Brain pericyte (primary cell): ENCODE results near the gene FZD7.

Experiments
- DNase-seq: peaks from one replicate; pipeline ENCODE4 v3.0.0-alpha.2; 2012; ENCODE audit warnings: low read depth, low spot score

Gene FZD7

DNA sequence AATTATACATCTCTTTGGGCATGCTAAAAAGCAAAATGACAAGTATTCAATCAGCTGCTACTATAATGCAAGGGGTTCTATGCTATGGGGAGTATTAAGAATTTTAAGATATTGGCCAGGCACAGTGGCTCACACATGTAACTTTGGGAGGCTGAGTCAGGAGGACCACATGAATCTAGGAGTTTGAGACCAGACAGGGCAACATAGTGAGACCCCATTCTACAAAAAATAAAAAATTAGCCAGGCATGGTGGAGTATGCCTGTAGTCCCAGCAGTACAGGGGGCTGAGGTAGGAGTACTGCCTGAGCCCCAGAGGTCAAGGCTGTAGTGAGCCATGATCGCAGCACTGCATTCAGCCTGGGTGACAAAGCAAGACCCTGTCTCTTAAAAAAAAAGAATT lies 33.9 kb downstream of the FZD7 start:
- no peak for DNase-seq

DNA sequence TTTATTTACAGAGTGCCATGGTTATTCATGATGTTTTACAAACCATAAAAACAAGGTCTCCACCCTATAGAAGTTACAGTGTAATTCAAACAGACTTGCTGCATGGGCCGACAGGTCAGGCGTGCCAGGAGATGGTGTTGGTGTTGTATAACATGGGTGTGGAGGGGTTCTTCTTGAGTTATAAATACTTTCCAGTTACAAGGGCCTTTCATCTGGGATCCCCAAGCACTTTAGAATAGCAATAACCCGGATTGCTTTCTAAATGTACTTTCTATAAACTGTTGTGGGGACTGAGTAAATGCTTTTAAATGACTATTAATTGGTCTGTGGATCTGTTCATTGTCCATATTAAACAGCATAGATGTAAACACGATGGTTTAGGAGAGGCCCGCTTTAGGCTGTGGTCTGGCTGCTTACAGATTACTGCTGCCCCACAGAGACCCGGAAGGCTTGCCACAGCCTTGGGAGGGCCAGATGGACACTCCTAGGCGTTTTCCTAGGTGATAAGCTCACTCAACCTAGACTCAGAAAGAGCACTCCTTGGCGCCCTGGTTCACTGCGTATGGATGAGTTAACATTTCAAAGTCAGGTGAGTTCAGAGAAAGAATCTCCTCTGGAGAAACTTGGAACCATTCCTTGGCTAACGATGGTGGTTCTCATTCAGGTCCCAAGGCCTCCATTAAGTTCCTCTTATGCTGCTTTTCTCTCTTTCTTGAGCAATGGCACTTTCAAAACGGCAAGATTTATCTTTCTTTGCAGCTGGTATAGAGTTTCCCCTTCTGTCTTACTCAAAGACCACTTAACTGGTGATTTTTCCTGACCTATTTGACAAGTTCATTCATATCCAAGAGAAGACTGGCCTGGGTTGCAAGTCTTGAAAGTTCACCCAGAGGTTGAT lies 35.8 kb downstream of the FZD7 start:
- DNase-seq: no peak

DNA sequence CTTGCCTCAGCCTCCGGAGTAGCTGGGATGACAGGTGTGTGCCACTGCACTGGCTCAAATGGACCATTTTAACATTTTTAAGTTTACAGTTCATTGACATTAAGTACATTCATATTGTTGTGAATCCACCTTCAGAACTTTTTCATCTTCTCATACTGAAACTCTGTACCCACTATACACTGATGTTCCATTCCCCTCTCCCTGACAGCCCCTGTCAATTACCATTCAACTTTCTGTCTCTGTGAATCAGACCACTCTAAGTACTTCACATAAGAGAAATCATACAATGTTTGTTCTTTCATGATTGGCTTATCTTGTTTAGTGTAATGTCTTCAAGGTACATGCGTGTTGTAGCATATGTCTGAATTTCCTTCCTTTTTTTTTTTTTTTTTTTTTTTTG lies 37.5 kb downstream of the FZD7 start:
- no peak for DNase-seq

DNA sequence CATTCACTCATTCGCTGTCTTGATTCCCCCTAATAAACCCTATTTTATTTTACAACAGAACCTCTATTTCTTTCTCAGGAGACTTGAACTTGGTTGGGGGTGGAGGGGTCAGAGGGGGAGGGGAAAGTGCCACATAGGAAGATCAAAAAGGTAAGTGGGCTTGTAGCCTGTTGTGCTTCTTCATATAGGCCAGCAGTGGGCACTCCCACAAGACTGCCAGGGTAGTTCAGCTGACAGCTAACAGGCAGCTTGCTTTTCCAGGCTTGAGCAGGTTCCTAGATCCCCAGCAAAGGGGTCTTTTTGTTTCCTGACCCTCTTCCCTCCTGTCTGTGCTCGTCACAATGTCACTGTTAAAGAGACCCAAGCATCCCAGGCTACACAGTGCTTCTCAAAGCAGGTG lies 38.6 kb downstream of the FZD7 start:
- DNase-seq: no peak

DNA sequence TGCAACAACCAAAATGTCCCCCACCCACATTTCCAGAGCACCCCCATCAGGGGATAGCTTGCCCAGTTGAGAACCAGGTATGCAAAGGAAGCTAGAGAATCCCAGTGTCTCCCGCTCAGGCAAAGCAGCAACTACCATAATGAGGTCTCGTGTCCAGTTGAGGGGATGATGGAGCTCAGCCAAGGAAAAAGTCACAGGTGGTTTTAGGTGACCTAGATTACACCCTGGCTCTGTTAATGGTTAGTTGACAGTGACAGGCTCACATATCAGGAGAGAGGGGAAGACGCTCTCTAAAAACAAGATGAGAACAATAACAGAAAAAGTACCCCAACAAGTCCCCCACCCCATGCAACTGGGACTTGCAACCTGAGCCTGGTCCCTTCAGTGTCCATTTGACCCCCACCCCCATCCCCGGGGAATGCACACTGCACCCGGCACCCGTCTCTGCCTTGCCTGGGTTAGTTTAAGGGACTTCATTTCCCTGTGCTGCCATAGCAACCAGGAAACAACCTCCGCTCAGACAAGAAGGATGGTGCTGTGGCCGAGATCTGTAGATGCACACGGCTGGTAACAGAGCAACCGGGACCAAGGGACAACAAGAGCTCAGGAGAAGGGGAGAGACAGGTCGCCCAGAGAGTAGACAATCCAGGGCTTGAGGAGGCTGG lies 39.2 kb downstream of the FZD7 start, which contains the start of gene KIAA2012:
Gene KIAA2012 (plus strand): TSS at position 519 of the 665 bp plus-strand sequence. CDS start 373 bp downstream, outside the sequence.
- DNase-seq: no peak

DNA sequence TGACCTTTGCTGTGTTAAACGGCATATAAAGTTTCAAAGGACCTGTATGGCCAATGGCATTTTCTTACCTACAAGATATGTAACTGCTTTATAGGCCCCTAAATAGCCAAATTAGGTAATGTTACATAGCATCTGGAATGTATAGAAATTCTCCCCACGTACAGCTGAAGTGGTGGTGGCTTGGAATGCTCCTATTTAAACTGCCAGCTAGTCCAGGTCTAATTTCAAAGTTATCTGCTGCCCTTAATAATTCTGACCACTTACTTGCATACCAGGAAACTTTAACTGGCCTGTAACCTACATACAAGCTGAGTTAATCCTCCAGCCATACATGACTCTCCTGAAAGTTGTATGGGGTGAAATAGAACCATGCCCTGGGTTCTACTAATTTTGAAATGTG lies 40.7 kb downstream of the FZD7 start:
- DNase-seq: no peak

DNA sequence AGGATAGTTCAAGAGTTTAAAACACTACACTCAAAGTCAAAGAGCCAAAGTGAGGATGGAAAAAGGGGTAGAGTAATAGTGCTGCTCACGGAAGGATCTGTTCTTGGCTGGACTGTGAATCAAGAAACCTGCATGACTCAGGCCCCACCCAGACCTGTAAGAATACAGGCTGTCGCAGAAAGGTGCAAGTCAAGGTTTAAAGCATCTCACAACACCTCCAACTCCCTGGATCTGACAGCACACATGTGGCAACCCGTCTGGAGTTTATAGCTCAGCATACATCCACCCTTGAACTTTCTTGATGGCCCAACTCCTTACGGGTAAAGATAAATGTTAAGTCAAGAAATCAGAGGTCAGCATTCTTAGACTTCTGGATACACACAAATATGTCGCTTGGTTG lies 45.7 kb downstream of the FZD7 start:
- DNase-seq: no peak

DNA sequence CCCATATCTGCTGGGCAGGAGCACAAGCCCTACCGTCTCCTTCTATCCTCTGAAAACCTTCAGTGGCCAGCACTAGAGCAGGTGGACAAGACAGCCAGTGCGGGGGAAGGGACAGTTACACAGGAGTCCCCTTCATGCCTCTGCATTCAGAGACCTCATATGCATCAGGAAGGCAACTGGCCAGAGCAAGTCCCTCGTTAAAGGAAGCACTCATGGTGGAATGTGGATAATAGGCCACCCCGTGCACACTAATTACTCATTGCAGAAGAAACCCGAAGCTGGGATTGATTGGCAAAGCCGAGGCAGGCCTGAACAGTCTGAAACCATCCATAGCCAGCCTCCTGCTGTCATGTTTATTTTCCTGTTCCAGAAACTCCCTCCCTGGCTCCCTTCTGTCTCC lies 50.6 kb downstream of the FZD7 start:
- no peak for DNase-seq
